B cell (primary cell): ENCODE data around the gene BARHL1.

Experiments used
- EZH2 ChIP-seq: IDR thresholded peaks from 2 replicates; pipeline ENCODE4 v1.6.1; 2012; ENCODE audit warnings: borderline replicate concordance, low read depth, mild to moderate bottlenecking, moderate library complexity, low read length; ENCODE audit not compliant: insufficient read depth, poor library complexity, severe bottlenecking
- TF ChIP-seq, protein P1 (sequence below): fragments of 200-600 bp; IDR thresholded peaks from one replicate; pipeline ENCODE4 v1.8.0; 2022; ENCODE audit warnings: antibody characterized with exemption, mild to moderate bottlenecking

DNA sequence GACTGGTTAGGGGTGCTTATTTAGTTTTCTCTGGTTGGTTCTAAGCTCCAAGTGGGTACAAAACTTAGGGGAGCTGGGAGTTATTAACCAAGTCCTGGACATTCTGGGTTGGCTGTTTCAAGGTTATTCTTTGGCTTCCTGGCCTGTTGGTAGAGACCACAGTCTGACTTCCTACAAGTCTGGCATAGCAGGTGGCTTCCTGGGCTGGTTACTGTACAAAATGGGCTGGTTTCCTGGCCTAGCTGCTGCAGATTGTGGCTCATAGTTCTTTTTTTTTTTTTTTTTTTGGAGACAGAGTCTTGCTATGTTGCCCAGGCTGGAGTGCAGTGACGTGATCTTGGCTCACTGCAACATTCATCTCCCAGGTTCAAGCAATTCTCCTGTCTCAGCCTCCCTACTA, 46.3 kb upstream of the BARHL1 start:
- TF ChIP-seq, protein P1, sequence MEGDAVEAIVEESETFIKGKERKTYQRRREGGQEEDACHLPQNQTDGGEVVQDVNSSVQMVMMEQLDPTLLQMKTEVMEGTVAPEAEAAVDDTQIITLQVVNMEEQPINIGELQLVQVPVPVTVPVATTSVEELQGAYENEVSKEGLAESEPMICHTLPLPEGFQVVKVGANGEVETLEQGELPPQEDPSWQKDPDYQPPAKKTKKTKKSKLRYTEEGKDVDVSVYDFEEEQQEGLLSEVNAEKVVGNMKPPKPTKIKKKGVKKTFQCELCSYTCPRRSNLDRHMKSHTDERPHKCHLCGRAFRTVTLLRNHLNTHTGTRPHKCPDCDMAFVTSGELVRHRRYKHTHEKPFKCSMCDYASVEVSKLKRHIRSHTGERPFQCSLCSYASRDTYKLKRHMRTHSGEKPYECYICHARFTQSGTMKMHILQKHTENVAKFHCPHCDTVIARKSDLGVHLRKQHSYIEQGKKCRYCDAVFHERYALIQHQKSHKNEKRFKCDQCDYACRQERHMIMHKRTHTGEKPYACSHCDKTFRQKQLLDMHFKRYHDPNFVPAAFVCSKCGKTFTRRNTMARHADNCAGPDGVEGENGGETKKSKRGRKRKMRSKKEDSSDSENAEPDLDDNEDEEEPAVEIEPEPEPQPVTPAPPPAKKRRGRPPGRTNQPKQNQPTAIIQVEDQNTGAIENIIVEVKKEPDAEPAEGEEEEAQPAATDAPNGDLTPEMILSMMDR = no peak
- TF ChIP-seq EZH2 = no peak
